Measurements from ENCODE around the gene BDKRB2. TPM values are rescaled to one million over a fixed set of nuclear protein-coding genes. Genes with fewer than 3 reads are reported as not detected.

BDKRB2 gene
- total RNA-seq, 1 experiment from 2014 or later = not detected

- Histone ChIP-seq H3K36me3 (no peaks in the 10 kb centered on the region), H3K4me3 (no peak overlapping the region), H3K9me3 (replicated peaks) (no peaks in the 10 kb centered on the region), H3K27ac (no peak overlapping the region), H3K4me1 (no peaks in the 10 kb centered on the region), H3K27me3 (no peaks in the 10 kb centered on the region)
- peak in 1 of 2 experiments; percentile 21 for DNase-seq
These were observed 12.8 kb downstream of the BDKRB2 start for GRCh38 chr14:96217376-96217913.

- Histone ChIP-seq H3K36me3 (no peaks in the 10 kb centered on the region), H3K9me3 (replicated peaks) (no peaks in the 10 kb centered on the region), H3K27ac (no peak overlapping the region), H3K4me3 (no peak overlapping the region), H3K4me1 (no peaks in the 10 kb centered on the region), H3K27me3 (no peaks in the 10 kb centered on the region)
- DNase-seq = no peak
These were observed 16.5 kb downstream of the BDKRB2 start for GRCh38 chr14:96221109-96221650.

GRCh38 chr14:96221841-96222240, 17.2 kb downstream of the BDKRB2 start:
- no peaks in the 10 kb centered on the region for H3K9me3 ChIP-seq (replicated peaks)
- DNase-seq = no peak
- H3K27me3 ChIP-seq = no peaks in the 10 kb centered on the region
- no peaks in the 10 kb centered on the region for H3K4me1 ChIP-seq
- H3K27ac ChIP-seq = no peak overlapping the region
- H3K4me3 ChIP-seq = no peak overlapping the region
- H3K36me3 ChIP-seq = no peaks in the 10 kb centered on the region

GRCh38 chr14:96224480-96225096, 19.9 kb downstream of the BDKRB2 start:
- H3K4me1 ChIP-seq = no peaks in the 10 kb centered on the region
- no peak overlapping the region for H3K27ac ChIP-seq
- H3K36me3 ChIP-seq = no peaks in the 10 kb centered on the region
- no peaks in the 10 kb centered on the region for H3K27me3 ChIP-seq
- no peaks in the 10 kb centered on the region for H3K9me3 ChIP-seq (replicated peaks)
- no peak for DNase-seq
- no peak overlapping the region for H3K4me3 ChIP-seq

- DNase-seq = no peak
- Histone ChIP-seq H3K4me3 (no peak overlapping the region), H3K4me1 (no peaks in the 10 kb centered on the region), H3K36me3 (no peaks in the 10 kb centered on the region), H3K27me3 (no peaks in the 10 kb centered on the region), H3K9me3 (replicated peaks) (no peaks in the 10 kb centered on the region), H3K27ac (no peak overlapping the region)
These were observed 20.6 kb downstream of the BDKRB2 start for GRCh38 chr14:96225213-96225612.

GRCh38 chr14:96225745-96226151, 21.1 kb downstream of the BDKRB2 start:
- DNase-seq = peak in 1 of 2 experiments; percentile 26
- H3K9me3 ChIP-seq (replicated peaks) = no peaks in the 10 kb centered on the region
- H3K27me3 ChIP-seq = no peaks in the 10 kb centered on the region
- H3K36me3 ChIP-seq = no peaks in the 10 kb centered on the region
- no peak overlapping the region for H3K4me3 ChIP-seq
- no peak overlapping the region for H3K27ac ChIP-seq
- H3K4me1 ChIP-seq = no peaks in the 10 kb centered on the region

GRCh38 chr14:96227428-96227827, 22.8 kb downstream of the BDKRB2 start:
- Histone ChIP-seq H3K27me3 (no peaks in the 10 kb centered on the region), H3K4me3 (no peak overlapping the region), H3K4me1 (no peaks in the 10 kb centered on the region), H3K9me3 (replicated peaks) (no peaks in the 10 kb centered on the region), H3K27ac (no peak overlapping the region), H3K36me3 (no peaks in the 10 kb centered on the region)
- no peak for DNase-seq

GRCh38 chr14:96229315-96229714, 24.7 kb downstream of the BDKRB2 start:
- H3K27me3 ChIP-seq = no peaks in the 10 kb centered on the region
- H3K4me3 ChIP-seq = no peak overlapping the region
- H3K4me1 ChIP-seq = no peaks in the 10 kb centered on the region
- H3K27ac ChIP-seq = no peak overlapping the region
- H3K36me3 ChIP-seq = no peaks in the 10 kb centered on the region
- no peaks in the 10 kb centered on the region for H3K9me3 ChIP-seq (replicated peaks)
- no peak for DNase-seq

- Histone ChIP-seq H3K4me1 (no peaks in the 10 kb centered on the region), H3K27ac (no peak overlapping the region), H3K9me3 (replicated peaks) (no peaks in the 10 kb centered on the region), H3K36me3 (no peaks in the 10 kb centered on the region), H3K27me3 (no peaks in the 10 kb centered on the region), H3K4me3 (no peak overlapping the region)
- DNase-seq = no peak
These were observed 26.4 kb downstream of the BDKRB2 start for GRCh38 chr14:96231056-96231455.

GRCh38 chr14:96231526-96232130, 27.0 kb downstream of the BDKRB2 start:
- Histone ChIP-seq H3K27ac (no peak overlapping the region), H3K36me3 (no peaks in the 10 kb centered on the region), H3K9me3 (replicated peaks) (no peaks in the 10 kb centered on the region), H3K4me3 (no peak overlapping the region), H3K4me1 (no peaks in the 10 kb centered on the region), H3K27me3 (no peaks in the 10 kb centered on the region)
- peak; percentile 54 to 59 for DNase-seq

GRCh38 chr14:96232506-96232905, 27.9 kb downstream of the BDKRB2 start:
- Histone ChIP-seq H3K4me3 (no peak overlapping the region), H3K9me3 (replicated peaks) (no peaks in the 10 kb centered on the region), H3K27ac (no peak overlapping the region), H3K36me3 (no peaks in the 10 kb centered on the region), H3K27me3 (no peaks in the 10 kb centered on the region), H3K4me1 (no peaks in the 10 kb centered on the region)
- no peak for DNase-seq

GRCh38 chr14:96233661-96234060, 29.0 kb downstream of the BDKRB2 start:
- H3K27me3 ChIP-seq = no peaks in the 10 kb centered on the region
- H3K27ac ChIP-seq = no peak overlapping the region
- DNase-seq = no peak
- H3K9me3 ChIP-seq (replicated peaks) = no peaks in the 10 kb centered on the region
- H3K36me3 ChIP-seq = no peaks in the 10 kb centered on the region
- no peak overlapping the region for H3K4me3 ChIP-seq
- H3K4me1 ChIP-seq = no peaks in the 10 kb centered on the region

GRCh38 chr14:96235426-96235825, 30.8 kb downstream of the BDKRB2 start:
- DNase-seq = no peak

GRCh38 chr14:96237641-96238040, 33.0 kb downstream of the BDKRB2 start:
- H3K36me3 ChIP-seq = no peaks in the 10 kb centered on the region
- H3K4me3 ChIP-seq = no peak overlapping the region
- DNase-seq = no peak
- no peaks in the 10 kb centered on the region for H3K9me3 ChIP-seq (replicated peaks)
- no peaks in the 10 kb centered on the region for H3K27me3 ChIP-seq
- H3K4me1 ChIP-seq = no peaks in the 10 kb centered on the region
- H3K27ac ChIP-seq = no peak overlapping the region

More at GRCh38 chr14:96235426-96235825, 30.8 kb downstream of the BDKRB2 start:
- H3K27me3 ChIP-seq = no peaks in the 10 kb centered on the region
- H3K4me1 ChIP-seq = no peaks in the 10 kb centered on the region
- H3K4me3 ChIP-seq = no peak overlapping the region
- no peak overlapping the region for H3K27ac ChIP-seq
- H3K36me3 ChIP-seq = no peaks in the 10 kb centered on the region
- no peaks in the 10 kb centered on the region for H3K9me3 ChIP-seq (replicated peaks)

- Histone ChIP-seq H3K27me3 (no peaks in the 10 kb centered on the region), H3K4me3 (no peak overlapping the region), H3K36me3 (no peaks in the 10 kb centered on the region), H3K27ac (no peak overlapping the region), H3K4me1 (no peaks in the 10 kb centered on the region), H3K9me3 (replicated peaks) (no peaks in the 10 kb centered on the region)
- no peak for DNase-seq
These were observed 34.1 kb downstream of the BDKRB2 start for GRCh38 chr14:96238676-96239265.

Data from SJCRH30 (cell line).